Osteocyte (in vitro differentiated cells): ENCODE measurements around the gene LMO4. TPM values are rescaled to one million over a fixed set of nuclear protein-coding genes. Genes with fewer than 3 reads are reported as not detected.

Experiments
- DNase-seq: peaks from one replicate; pipeline ENCODE4 v3.0.0; 2021; ENCODE audit warnings: mixed read lengths; ENCODE audit not compliant: unreplicated experiment; ENCODE audit errors: extremely low spot score
- H3K27ac Mint-ChIP-seq: one replicate; pipeline ENCODE4 v1.8.0; 2021; ENCODE audit warnings: mild to moderate bottlenecking, mixed read lengths; ENCODE audit not compliant: unreplicated experiment
- H3K27me3 Mint-ChIP-seq: one replicate; pipeline ENCODE4 v1.8.0; 2021; ENCODE audit warnings: mixed read lengths; ENCODE audit not compliant: unreplicated experiment
- H3K36me3 Mint-ChIP-seq: one replicate; pipeline ENCODE4 v1.8.0; 2021; ENCODE audit warnings: mixed read lengths; ENCODE audit not compliant: unreplicated experiment
- H3K4me1 Mint-ChIP-seq: one replicate; pipeline ENCODE4 v1.8.0; 2021; ENCODE audit warnings: mixed read lengths; ENCODE audit not compliant: unreplicated experiment
- H3K4me3 Mint-ChIP-seq: one replicate; pipeline ENCODE4 v1.8.0; 2021; ENCODE audit warnings: mild to moderate bottlenecking, moderate library complexity, mixed read lengths; ENCODE audit not compliant: unreplicated experiment
- H3K9me3 Mint-ChIP-seq: one replicate; pipeline ENCODE4 v1.8.0; 2021; ENCODE audit warnings: mixed read lengths; ENCODE audit not compliant: unreplicated experiment
- total RNA-seq: library from RNA; stranded (reverse); gene quantifications from 2 replicates; pipeline ENCODE4 v1.2.1, GENCODE V29; 2021
- TF ChIP-seq, protein P1 (sequence below): fragments of 200-600 bp; sonication (generic); IDR thresholded peaks from 2 replicates; pipeline ENCODE4 v1.5.0; 2021; ENCODE audit warnings: antibody characterized with exemption, mild to moderate bottlenecking, moderate library complexity

The LMO4 gene
- total RNA-seq, 1 donor from 2014 or later, result 37.6 TPM

GRCh38 chr1:87335175-87335884 lies 6.7 kb downstream of the LMO4 start:
- Mint-ChIP-seq H3K4me3 (peak overlapping the region; percentile 81), H3K4me1 (peaks cover 51% of the 10 kb centered on the region), H3K27me3 (no peaks in the 10 kb centered on the region), H3K36me3 (peaks cover 22% of the 10 kb centered on the region), H3K27ac (peak overlapping the region; percentile 74), H3K9me3 (no peaks in the 10 kb centered on the region)
- peak; percentile 85 for DNase-seq
- TF ChIP-seq, protein P1, sequence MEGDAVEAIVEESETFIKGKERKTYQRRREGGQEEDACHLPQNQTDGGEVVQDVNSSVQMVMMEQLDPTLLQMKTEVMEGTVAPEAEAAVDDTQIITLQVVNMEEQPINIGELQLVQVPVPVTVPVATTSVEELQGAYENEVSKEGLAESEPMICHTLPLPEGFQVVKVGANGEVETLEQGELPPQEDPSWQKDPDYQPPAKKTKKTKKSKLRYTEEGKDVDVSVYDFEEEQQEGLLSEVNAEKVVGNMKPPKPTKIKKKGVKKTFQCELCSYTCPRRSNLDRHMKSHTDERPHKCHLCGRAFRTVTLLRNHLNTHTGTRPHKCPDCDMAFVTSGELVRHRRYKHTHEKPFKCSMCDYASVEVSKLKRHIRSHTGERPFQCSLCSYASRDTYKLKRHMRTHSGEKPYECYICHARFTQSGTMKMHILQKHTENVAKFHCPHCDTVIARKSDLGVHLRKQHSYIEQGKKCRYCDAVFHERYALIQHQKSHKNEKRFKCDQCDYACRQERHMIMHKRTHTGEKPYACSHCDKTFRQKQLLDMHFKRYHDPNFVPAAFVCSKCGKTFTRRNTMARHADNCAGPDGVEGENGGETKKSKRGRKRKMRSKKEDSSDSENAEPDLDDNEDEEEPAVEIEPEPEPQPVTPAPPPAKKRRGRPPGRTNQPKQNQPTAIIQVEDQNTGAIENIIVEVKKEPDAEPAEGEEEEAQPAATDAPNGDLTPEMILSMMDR, result peak; percentile 50

DNA sequence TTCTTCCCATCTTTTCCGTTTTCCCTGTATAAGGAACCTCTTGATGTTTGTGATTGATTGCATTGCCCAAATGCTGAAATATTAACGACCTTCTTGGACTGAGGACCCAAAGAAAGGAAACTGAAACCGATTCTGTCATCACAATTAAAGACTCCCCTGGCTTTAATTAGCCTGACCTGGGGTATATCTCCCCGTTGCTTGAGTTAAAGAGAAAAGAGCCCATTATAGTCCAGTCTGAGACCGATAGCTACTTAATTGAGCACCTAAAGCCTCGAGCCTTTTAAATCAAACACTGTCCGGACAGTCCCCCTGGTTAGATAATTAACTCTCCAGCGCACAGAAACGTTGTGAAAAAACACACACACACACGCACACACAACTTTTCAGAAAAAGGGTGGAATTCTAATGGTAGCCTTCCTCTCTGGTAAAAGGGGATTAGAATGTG lies 8.0 kb downstream of the LMO4 start:
- Mint-ChIP-seq H3K9me3 (no peaks in the 10 kb centered on the region), H3K27me3 (no peaks in the 10 kb centered on the region), H3K36me3 (peaks cover 34% of the 10 kb centered on the region), H3K4me1 (peaks cover 46% of the 10 kb centered on the region), H3K27ac (no peak overlapping the region), H3K4me3 (peak overlapping the region; percentile 18)
- TF ChIP-seq, protein P1, result no peak
- no peak for DNase-seq

GRCh38 chr1:87337606-87338005 lies 8.9 kb downstream of the LMO4 start:
- Mint-ChIP-seq H3K27me3 (no peaks in the 10 kb centered on the region), H3K4me3 (no peak overlapping the region), H3K27ac (no peak overlapping the region), H3K9me3 (no peaks in the 10 kb centered on the region), H3K36me3 (peaks cover 35% of the 10 kb centered on the region), H3K4me1 (peaks cover 38% of the 10 kb centered on the region)
- DNase-seq, result no peak
- TF ChIP-seq, protein P1, result no peak

- DNase-seq, result no peak
- H3K4me1 Mint-ChIP-seq, result peaks cover 28% of the 10 kb centered on the region
- TF ChIP-seq, protein P1, result no peak
- H3K36me3 Mint-ChIP-seq, result peaks cover 37% of the 10 kb centered on the region
- no peak overlapping the region for H3K27ac Mint-ChIP-seq
- H3K27me3 Mint-ChIP-seq, result no peaks in the 10 kb centered on the region
- no peaks in the 10 kb centered on the region for H3K9me3 Mint-ChIP-seq
- no peak overlapping the region for H3K4me3 Mint-ChIP-seq
Measured at GRCh38 chr1:87338566-87338965, 9.9 kb downstream of the LMO4 start.

DNA sequence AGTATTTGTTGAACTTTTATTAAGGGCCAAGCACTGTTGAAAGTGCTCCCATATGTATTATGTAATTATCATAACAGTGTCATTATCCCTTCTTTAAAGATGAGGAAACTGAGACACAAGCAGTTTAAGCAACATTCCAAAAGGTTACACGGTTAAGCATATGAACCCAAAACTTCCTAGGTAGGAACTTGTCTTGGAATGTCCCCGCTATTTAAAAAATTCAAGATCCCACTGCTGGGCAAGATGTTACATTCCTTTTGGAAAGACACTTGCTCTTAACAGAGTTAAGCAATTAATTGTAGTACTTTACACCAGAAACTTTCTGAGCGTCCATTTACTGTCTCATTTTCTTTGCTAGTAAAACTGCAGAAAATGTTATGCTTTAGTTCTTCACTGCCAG lies 15.6 kb downstream of the LMO4 start:
- TF ChIP-seq, protein P1, result no peak
- Mint-ChIP-seq H3K27ac (no peak overlapping the region), H3K4me1 (peaks cover 2% of the 10 kb centered on the region), H3K4me3 (no peak overlapping the region), H3K9me3 (no peaks in the 10 kb centered on the region), H3K27me3 (no peaks in the 10 kb centered on the region), H3K36me3 (peaks cover 61% of the 10 kb centered on the region)
- DNase-seq, result no peak
